ENCODE measurements around the gene CHCHD3.

CHCHD3 gene

GRCh38 chr7:132825222-132825621, 256.7 kb downstream of the CHCHD3 start:
- H3K27ac ChIP-seq (ENCODE audit: low read depth, low read length), result no peak overlapping the region

GRCh38 chr7:132819648-132820047, 262.2 kb downstream of the CHCHD3 start:
- Histone ChIP-seq H3K36me3 (ENCODE audit: control insufficient read depth, insufficient read depth, low read length) (no peaks in the 10 kb centered on the region), H3K4me1 (ENCODE audit: control insufficient read depth, insufficient read depth, low read length) (peaks cover 8% of the 10 kb centered on the region), H3K4me3 (ENCODE audit: low read length) (no peak overlapping the region), H3K27me3 (ENCODE audit: control insufficient read depth, insufficient read depth, low read length) (no peaks in the 10 kb centered on the region), H3K9ac (ENCODE audit: low read length) (no peak overlapping the region), H3K27ac (ENCODE audit: low read depth, low read length) (no peak overlapping the region)

More at GRCh38 chr7:132825222-132825621, 256.7 kb downstream of the CHCHD3 start:
- H3K4me3 ChIP-seq (ENCODE audit: low read length), result no peak overlapping the region
- H3K9ac ChIP-seq (ENCODE audit: low read length), result no peak overlapping the region
- H3K4me1 ChIP-seq (ENCODE audit: control insufficient read depth, insufficient read depth, low read length), result no peaks in the 10 kb centered on the region
- H3K27me3 ChIP-seq (ENCODE audit: control insufficient read depth, insufficient read depth, low read length), result no peaks in the 10 kb centered on the region
- no peaks in the 10 kb centered on the region for H3K36me3 ChIP-seq (ENCODE audit: control insufficient read depth, insufficient read depth, low read length)

DNA sequence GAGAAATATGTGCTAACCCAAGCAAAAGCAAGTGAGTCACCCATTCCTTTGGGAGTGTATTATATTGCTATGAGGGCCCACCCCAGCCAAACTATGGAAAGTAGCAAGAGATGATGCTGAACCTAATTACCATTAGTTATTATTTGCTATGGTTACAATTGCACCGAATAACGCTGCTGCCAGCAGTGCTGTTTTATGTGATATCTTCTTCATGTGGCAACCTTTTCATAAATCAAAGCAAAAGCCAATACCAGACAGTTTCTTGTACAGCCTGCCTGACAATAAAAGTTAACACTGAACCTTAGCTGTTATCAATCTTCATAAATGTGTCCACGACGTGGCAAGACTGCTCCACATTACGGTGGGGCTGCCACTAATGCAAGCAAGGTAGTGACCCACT, 263.9 kb downstream of the CHCHD3 start:
- H3K9ac ChIP-seq (ENCODE audit: low read length), result no peak overlapping the region
- H3K27ac ChIP-seq (ENCODE audit: low read depth, low read length), result no peak overlapping the region
- H3K36me3 ChIP-seq (ENCODE audit: control insufficient read depth, insufficient read depth, low read length), result no peaks in the 10 kb centered on the region
- H3K27me3 ChIP-seq (ENCODE audit: control insufficient read depth, insufficient read depth, low read length), result no peaks in the 10 kb centered on the region
- peaks cover 8% of the 10 kb centered on the region for H3K4me1 ChIP-seq (ENCODE audit: control insufficient read depth, insufficient read depth, low read length)
- no peak overlapping the region for H3K4me3 ChIP-seq (ENCODE audit: low read length)

- Histone ChIP-seq H3K27me3 (ENCODE audit: control insufficient read depth, insufficient read depth, low read length) (no peaks in the 10 kb centered on the region), H3K4me3 (ENCODE audit: low read length) (no peak overlapping the region)
Measured at GRCh38 chr7:132815696-132816311, 266.1 kb downstream of the CHCHD3 start.

GRCh38 chr7:132815130-132815529, 266.8 kb downstream of the CHCHD3 start:
- no peaks in the 10 kb centered on the region for H3K27me3 ChIP-seq (ENCODE audit: control insufficient read depth, insufficient read depth, low read length)
- peaks cover 8% of the 10 kb centered on the region for H3K4me1 ChIP-seq (ENCODE audit: control insufficient read depth, insufficient read depth, low read length)
- no peak overlapping the region for H3K4me3 ChIP-seq (ENCODE audit: low read length)
- H3K9ac ChIP-seq (ENCODE audit: low read length), result no peak overlapping the region
- no peak overlapping the region for H3K27ac ChIP-seq (ENCODE audit: low read depth, low read length)
- no peaks in the 10 kb centered on the region for H3K36me3 ChIP-seq (ENCODE audit: control insufficient read depth, insufficient read depth, low read length)

More at GRCh38 chr7:132815696-132816311, 266.1 kb downstream of the CHCHD3 start:
- Histone ChIP-seq H3K27ac (ENCODE audit: low read depth, low read length) (no peak overlapping the region), H3K9ac (ENCODE audit: low read length) (no peak overlapping the region), H3K4me1 (ENCODE audit: control insufficient read depth, insufficient read depth, low read length) (peaks cover 8% of the 10 kb centered on the region), H3K36me3 (ENCODE audit: control insufficient read depth, insufficient read depth, low read length) (no peaks in the 10 kb centered on the region)

- Histone ChIP-seq H3K36me3 (ENCODE audit: control insufficient read depth, insufficient read depth, low read length) (no peaks in the 10 kb centered on the region), H3K4me3 (ENCODE audit: low read length) (no peak overlapping the region), H3K9ac (ENCODE audit: low read length) (no peak overlapping the region), H3K27ac (ENCODE audit: low read depth, low read length) (no peak overlapping the region), H3K4me1 (ENCODE audit: control insufficient read depth, insufficient read depth, low read length) (peaks cover under 1% of the 10 kb centered on the region), H3K27me3 (ENCODE audit: control insufficient read depth, insufficient read depth, low read length) (no peaks in the 10 kb centered on the region)
Measured at GRCh38 chr7:132810561-132810960, 271.3 kb downstream of the CHCHD3 start.

GRCh38 chr7:132806834-132807233, 275.1 kb downstream of the CHCHD3 start:
- Histone ChIP-seq H3K4me1 (ENCODE audit: control insufficient read depth, insufficient read depth, low read length) (no peaks in the 10 kb centered on the region), H3K9ac (ENCODE audit: low read length) (no peak overlapping the region), H3K27ac (ENCODE audit: low read depth, low read length) (no peak overlapping the region), H3K4me3 (ENCODE audit: low read length) (no peak overlapping the region), H3K27me3 (ENCODE audit: control insufficient read depth, insufficient read depth, low read length) (no peaks in the 10 kb centered on the region), H3K36me3 (ENCODE audit: control insufficient read depth, insufficient read depth, low read length) (no peaks in the 10 kb centered on the region)

DNA sequence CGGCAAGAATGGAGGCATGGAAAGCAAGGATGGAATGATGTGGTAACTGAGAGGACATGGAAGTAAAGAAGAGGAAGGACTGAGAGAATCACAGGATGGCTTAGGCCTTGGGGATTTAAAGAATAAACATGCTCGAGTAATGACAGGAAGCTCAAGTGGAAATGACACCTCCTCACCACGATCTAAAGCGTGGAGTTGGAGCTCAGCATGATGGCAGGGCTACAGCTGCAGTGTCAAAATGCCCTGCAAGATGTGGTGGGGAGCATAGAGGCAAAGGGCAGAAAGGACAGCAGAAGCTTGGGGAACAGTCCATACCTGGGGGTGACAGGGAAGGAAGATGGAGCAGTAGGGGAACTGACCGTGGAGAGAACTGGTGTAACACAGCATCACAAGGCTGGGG, 276.1 kb downstream of the CHCHD3 start:
- Histone ChIP-seq H3K27ac (ENCODE audit: low read depth, low read length) (no peak overlapping the region), H3K36me3 (ENCODE audit: control insufficient read depth, insufficient read depth, low read length) (no peaks in the 10 kb centered on the region), H3K27me3 (ENCODE audit: control insufficient read depth, insufficient read depth, low read length) (no peaks in the 10 kb centered on the region), H3K9ac (ENCODE audit: low read length) (no peak overlapping the region), H3K4me1 (ENCODE audit: control insufficient read depth, insufficient read depth, low read length) (no peaks in the 10 kb centered on the region), H3K4me3 (ENCODE audit: low read length) (no peak overlapping the region)

- no peak overlapping the region for H3K27ac ChIP-seq (ENCODE audit: low read depth, low read length)
- no peaks in the 10 kb centered on the region for H3K4me1 ChIP-seq (ENCODE audit: control insufficient read depth, insufficient read depth, low read length)
- H3K27me3 ChIP-seq (ENCODE audit: control insufficient read depth, insufficient read depth, low read length), result no peaks in the 10 kb centered on the region
- H3K36me3 ChIP-seq (ENCODE audit: control insufficient read depth, insufficient read depth, low read length), result no peaks in the 10 kb centered on the region
- no peak overlapping the region for H3K4me3 ChIP-seq (ENCODE audit: low read length)
- H3K9ac ChIP-seq (ENCODE audit: low read length), result no peak overlapping the region
Measured at GRCh38 chr7:132804849-132805485, 276.9 kb downstream of the CHCHD3 start.

DNA sequence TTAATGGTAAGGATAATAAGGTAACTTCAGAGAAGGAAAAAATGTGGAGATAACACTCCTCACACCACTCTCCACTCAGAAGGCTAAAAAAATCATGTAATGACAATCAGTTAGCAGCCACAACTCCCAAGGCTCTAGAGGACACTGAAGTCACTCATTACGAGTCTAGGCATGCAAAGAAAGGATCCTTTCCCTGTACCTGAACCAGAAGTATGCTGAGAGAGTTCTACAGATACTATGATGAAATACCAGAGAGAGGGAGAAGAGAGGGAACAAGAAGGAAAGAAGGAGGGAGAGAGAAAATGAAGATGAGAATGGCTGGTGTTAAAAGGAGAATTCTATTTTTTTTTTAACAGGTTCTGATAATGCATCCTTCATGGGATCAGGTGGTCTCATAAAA, 281.4 kb downstream of the CHCHD3 start:
- Histone ChIP-seq H3K4me3 (ENCODE audit: low read length) (no peak overlapping the region), H3K36me3 (ENCODE audit: control insufficient read depth, insufficient read depth, low read length) (no peaks in the 10 kb centered on the region), H3K27me3 (ENCODE audit: control insufficient read depth, insufficient read depth, low read length) (no peaks in the 10 kb centered on the region), H3K9ac (ENCODE audit: low read length) (no peak overlapping the region), H3K27ac (ENCODE audit: low read depth, low read length) (no peak overlapping the region), H3K4me1 (ENCODE audit: control insufficient read depth, insufficient read depth, low read length) (no peaks in the 10 kb centered on the region)

- no peak overlapping the region for H3K9ac ChIP-seq (ENCODE audit: low read length)
- H3K36me3 ChIP-seq (ENCODE audit: control insufficient read depth, insufficient read depth, low read length), result no peaks in the 10 kb centered on the region
- H3K27ac ChIP-seq (ENCODE audit: low read depth, low read length), result no peak overlapping the region
- H3K4me1 ChIP-seq (ENCODE audit: control insufficient read depth, insufficient read depth, low read length), result no peaks in the 10 kb centered on the region
- H3K27me3 ChIP-seq (ENCODE audit: control insufficient read depth, insufficient read depth, low read length), result no peaks in the 10 kb centered on the region
- no peak overlapping the region for H3K4me3 ChIP-seq (ENCODE audit: low read length)
Measured at GRCh38 chr7:132799081-132799413, 282.8 kb downstream of the CHCHD3 start.

GRCh38 chr7:132797152-132797551, 284.7 kb downstream of the CHCHD3 start:
- H3K4me3 ChIP-seq (ENCODE audit: low read length), result no peak overlapping the region
- no peak overlapping the region for H3K9ac ChIP-seq (ENCODE audit: low read length)
- no peaks in the 10 kb centered on the region for H3K27me3 ChIP-seq (ENCODE audit: control insufficient read depth, insufficient read depth, low read length)
- no peak overlapping the region for H3K27ac ChIP-seq (ENCODE audit: low read depth, low read length)
- no peaks in the 10 kb centered on the region for H3K4me1 ChIP-seq (ENCODE audit: control insufficient read depth, insufficient read depth, low read length)
- H3K36me3 ChIP-seq (ENCODE audit: control insufficient read depth, insufficient read depth, low read length), result no peaks in the 10 kb centered on the region

- Histone ChIP-seq H3K4me3 (ENCODE audit: low read length) (no peak overlapping the region), H3K9ac (ENCODE audit: low read length) (no peak overlapping the region), H3K36me3 (ENCODE audit: control insufficient read depth, insufficient read depth, low read length) (no peaks in the 10 kb centered on the region), H3K27ac (ENCODE audit: low read depth, low read length) (no peak overlapping the region), H3K4me1 (ENCODE audit: control insufficient read depth, insufficient read depth, low read length) (no peaks in the 10 kb centered on the region), H3K27me3 (ENCODE audit: control insufficient read depth, insufficient read depth, low read length) (no peaks in the 10 kb centered on the region)
Measured at GRCh38 chr7:132793474-132793873, 288.4 kb downstream of the CHCHD3 start.

Data from rectal smooth muscle tissue (tissue), 1 donor.